OCI-LY1 (cell line): ENCODE results near the gene DTNBP1.

Experiments
- CTCF ChIP-seq: fragments of 200-600 bp; sonication (generic), shearing (Covaris generic); IDR thresholded peaks from 2 replicates; pipeline ENCODE4 v1.5.1; 2017; ENCODE audit warnings: mild to moderate bottlenecking, antibody characterized with exemption, low read length, moderate library complexity, mixed read lengths
- EZH2 ChIP-seq: fragments of 200-600 bp; sonication (generic), shearing (Covaris generic); IDR thresholded peaks from 2 replicates; pipeline ENCODE4 v1.8.0; 2017; ENCODE audit warnings: borderline replicate concordance, mixed run types, mild to moderate bottlenecking, antibody characterized with exemption, low read length, moderate library complexity, mixed read lengths

DNA sequence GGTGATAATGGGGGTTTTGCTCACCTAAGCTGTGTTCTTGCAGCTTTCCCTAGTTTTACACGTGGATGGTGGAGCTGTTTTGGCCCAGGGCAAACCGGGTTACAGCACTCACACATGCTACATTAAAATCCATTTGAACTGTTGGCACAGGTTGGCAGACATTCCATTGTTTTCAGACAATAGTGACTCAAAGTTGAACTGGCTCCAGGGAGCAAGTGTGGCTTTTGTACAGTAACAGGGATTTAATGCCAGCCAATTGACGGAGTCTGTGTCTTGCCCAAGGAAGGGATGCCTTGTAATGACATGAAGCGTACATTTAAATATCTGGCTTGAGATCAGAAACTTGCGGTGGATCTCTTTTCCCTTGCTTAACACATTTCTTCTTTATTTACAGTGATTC is 183.1 kb downstream of the DTNBP1 start:
- TF ChIP-seq EZH2 (no peak), CTCF (no peak)
